ENCODE measurements around the gene SLC6A3.

SLC6A3 gene

DNA sequence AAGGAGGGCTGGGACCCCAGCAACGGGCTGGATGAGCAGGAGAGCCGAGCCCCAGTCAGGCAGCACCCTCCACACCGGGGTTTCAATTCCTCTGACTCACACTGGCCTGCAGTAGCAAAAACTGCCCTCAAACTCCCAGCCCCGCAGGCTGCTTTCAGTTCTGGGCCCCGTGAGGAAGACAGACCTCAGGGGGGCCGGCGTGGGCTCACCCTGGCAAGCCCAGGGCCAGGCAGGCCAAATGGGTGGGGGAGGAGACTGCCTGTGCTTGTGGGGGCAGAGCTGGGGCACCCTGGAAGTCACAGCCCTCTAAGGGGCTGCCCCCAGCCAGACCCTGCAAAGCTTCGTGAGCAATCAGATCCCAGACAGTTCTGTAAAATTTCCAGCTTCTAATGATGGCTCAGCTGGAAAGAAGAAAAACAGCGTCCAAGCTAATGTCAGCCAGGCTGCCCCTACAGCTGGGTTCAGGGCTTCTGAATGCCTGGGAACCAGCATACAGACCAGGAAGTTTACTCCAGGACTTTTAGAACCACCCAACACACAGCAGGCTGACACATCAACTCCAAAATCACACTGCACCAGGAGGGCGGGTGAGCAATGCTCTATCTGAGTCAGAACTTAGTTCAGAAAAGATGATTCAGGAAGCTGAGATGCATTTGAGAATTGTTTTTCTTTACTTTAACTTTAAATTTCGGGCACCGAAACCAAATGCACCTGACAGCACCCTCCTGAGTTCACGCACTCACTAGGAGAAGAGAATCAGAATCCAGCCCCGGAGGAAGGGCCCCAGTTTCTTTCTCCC, 43.8 kb upstream of the SLC6A3 start:
- no peak overlapping the region for H3K4me3 ChIP-seq (ENCODE audit: low read depth, low read length)
- no peaks in the 10 kb centered on the region for H3K9me3 ChIP-seq
- H3K27me3 ChIP-seq = no peaks in the 10 kb centered on the region
- DNase-seq = no peak
- peaks cover 51% of the 10 kb centered on the region for H3K36me3 ChIP-seq
- no peak for TF ChIP-seq CTCF (IDR thresholded peaks at IDR 0.05; ENCODE audit: low read depth, low read length)
- H3K4me1 ChIP-seq = no peaks in the 10 kb centered on the region

DNA sequence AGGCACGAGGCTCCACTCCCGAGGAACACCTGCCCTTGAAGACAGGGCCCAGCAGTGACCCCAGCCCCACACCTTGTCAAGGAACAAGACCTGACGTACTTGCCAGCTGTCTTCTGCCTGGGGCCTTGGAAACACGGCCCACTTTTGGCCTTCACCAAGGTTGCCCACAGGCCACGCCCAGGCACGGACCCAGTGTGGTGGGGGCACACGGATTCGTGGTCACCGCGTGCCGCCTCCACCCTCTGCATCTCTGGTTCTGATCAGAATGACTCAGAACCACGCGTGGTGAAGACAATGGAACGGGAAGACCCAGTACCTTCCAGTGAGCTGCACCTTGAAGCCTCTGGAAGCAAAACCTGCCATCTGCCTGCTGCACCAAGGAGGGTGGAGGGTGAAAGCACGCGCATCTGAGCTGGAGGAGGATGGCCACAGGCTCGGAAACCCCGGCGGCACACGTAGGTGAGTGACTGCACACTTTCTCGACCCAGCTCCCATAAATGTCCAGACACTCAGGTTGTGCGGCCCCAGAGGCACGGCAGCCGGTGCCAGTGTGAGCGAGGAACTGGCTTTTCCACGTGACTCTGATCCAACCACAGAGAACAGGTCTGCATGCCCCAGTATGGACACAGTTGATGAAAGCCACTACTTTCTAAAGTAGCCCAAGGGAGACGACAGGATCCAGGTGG, 42.0 kb upstream of the SLC6A3 start:
- H3K36me3 ChIP-seq = peaks cover 41% of the 10 kb centered on the region
- H3K4me1 ChIP-seq = no peaks in the 10 kb centered on the region
- no peak overlapping the region for H3K4me3 ChIP-seq (ENCODE audit: low read depth, low read length)
- TF ChIP-seq CTCF (IDR thresholded peaks at IDR 0.05; ENCODE audit: low read depth, low read length) = no peak
- DNase-seq = no peak
- no peaks in the 10 kb centered on the region for H3K27me3 ChIP-seq
- H3K9me3 ChIP-seq = no peaks in the 10 kb centered on the region

GRCh38 chr5:1486271-1486670, 41.0 kb upstream of the SLC6A3 start:
- no peak for TF ChIP-seq CTCF (IDR thresholded peaks at IDR 0.05; ENCODE audit: low read depth, low read length)
- peaks cover 39% of the 10 kb centered on the region for H3K36me3 ChIP-seq

DNA sequence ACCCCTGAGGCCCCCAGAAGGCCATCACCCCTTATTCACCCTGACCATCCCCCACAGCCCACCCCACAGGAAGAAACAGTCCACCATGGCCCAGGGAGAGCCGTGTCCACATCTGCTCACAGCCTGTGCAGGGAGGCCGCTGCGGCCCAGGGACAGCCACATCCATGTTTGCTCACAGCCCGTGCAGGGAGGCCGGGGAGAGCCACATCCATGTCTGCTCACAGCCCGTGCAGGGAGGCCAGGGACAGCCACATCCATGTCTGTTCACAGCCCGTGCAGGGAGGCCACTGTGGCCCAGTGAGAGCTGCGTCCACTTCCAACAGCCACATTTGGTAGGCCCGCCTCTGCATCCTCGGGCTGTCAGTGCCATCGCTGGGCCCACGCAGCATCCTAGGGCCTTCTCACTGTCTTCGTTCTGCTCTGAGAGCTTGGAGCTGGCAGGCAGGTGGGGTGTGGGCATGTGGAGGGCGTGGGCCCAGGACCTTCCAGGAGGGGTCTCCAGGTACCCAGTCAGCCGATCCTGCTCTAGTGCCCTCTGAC, 40.4 kb upstream of the SLC6A3 start:
- Histone ChIP-seq H3K36me3 (peaks cover 38% of the 10 kb centered on the region), H3K4me3 (ENCODE audit: low read depth, low read length) (no peak overlapping the region), H3K27me3 (no peaks in the 10 kb centered on the region), H3K9me3 (no peaks in the 10 kb centered on the region), H3K4me1 (no peaks in the 10 kb centered on the region)
- TF ChIP-seq CTCF (IDR thresholded peaks at IDR 0.05; ENCODE audit: low read depth, low read length) = no peak
- DNase-seq = no peak

More at GRCh38 chr5:1486271-1486670, 41.0 kb upstream of the SLC6A3 start:
- Histone ChIP-seq H3K27me3 (no peaks in the 10 kb centered on the region), H3K9me3 (no peaks in the 10 kb centered on the region), H3K4me3 (ENCODE audit: low read depth, low read length) (no peak overlapping the region), H3K4me1 (no peaks in the 10 kb centered on the region)
- no peak for DNase-seq

DNA sequence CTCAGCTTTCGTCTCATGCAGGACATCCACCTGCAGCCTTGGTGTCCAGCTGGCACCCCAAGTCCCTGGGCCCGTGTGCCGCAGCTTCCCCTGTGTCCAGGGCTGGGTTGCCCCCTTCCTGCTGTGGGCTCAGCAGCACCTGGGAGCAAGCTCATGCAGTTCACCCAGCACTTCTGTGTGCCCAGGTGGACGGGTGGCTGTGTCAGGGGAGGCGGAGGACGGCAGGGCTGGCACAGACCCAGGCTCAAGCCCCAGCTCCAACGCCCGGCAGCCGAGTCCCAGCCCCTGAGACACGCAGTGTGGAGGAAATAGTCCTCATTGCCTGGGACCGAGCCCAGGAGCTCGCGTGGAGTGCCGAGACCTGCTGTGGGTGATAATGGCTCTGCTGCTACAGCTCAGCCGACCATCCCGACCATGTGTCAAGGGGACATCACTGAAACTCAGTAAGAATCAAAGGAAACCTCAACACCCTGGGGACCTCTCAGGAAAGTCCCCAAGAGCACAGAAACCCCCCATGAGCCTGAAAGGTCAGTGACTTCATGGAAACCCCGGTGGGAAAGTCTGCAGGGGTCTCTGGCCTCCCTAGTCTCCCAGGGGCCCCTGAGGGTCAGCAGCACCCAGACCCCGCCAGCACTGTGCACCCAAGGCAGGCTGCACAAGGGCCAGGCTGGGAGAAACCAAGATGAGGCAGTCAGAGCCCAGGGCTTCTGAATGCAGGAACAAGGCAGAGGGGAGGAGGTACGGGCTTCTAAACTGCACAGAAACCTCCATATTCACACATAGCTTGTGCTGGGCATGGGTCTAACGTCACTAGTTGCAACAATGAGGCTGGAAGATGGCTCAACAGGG, 39.7 kb upstream of the SLC6A3 start:
- H3K36me3 ChIP-seq = peaks cover 34% of the 10 kb centered on the region
- H3K9me3 ChIP-seq = no peaks in the 10 kb centered on the region
- H3K4me3 ChIP-seq (ENCODE audit: low read depth, low read length) = no peak overlapping the region
- TF ChIP-seq CTCF (IDR thresholded peaks at IDR 0.05; ENCODE audit: low read depth, low read length) = no peak
- no peaks in the 10 kb centered on the region for H3K4me1 ChIP-seq
- no peak for DNase-seq
- no peaks in the 10 kb centered on the region for H3K27me3 ChIP-seq

Measured in BE2C (cell line).